Tibial nerve (tissue), 4 donors: Measurements from ENCODE around the gene SLAMF1. TPM values are rescaled to one million over a fixed set of nuclear protein-coding genes. Genes with fewer than 3 reads are reported as not detected.
"Not testable (repeated sequence)": the region's sequence is repeated elsewhere in the genome, so short reads cannot be mapped to it uniquely, and the experiment has no call there.

ENCODE experiments used
- DNase-seq, 2 donors: peaks; one replicate each; pipeline ENCODE4 v3.0.0-alpha.2; 2019; ENCODE audit warnings: low spot score in 2 of 2
- H3K27ac ChIP-seq, 4 donors: fragments of 200-600 bp; sonication (generic) in 3 of 4; one replicate each; pipeline ENCODE4 v1.5.1; 2017 to 2019; ENCODE audit warnings: mild to moderate bottlenecking in 1 of 4
- H3K27me3 ChIP-seq, 2 donors: fragments of 200-600 bp; sonication (generic) in 1 of 2; one replicate each; pipeline versions ENCODE4 v1.5.1 to v1.6.0; 2017 to 2019
- H3K36me3 ChIP-seq, 3 donors: fragments of 200-600 bp; sonication (generic); one replicate each; pipeline ENCODE4 v1.5.1; 2018 to 2019
- H3K4me1 ChIP-seq, 4 donors: fragments of 200-600 bp; sonication (generic) in 3 of 4; one replicate each; pipeline ENCODE4 v1.5.1; 2017 to 2019
- H3K4me3 ChIP-seq, 4 donors: fragments of 200-600 bp; sonication (generic) in 3 of 4; one replicate each; pipeline ENCODE4 v1.5.1; 2017 to 2019; ENCODE audit warnings: mild to moderate bottlenecking in 1 of 4, moderate library complexity in 1 of 4
- H3K9me3 ChIP-seq, 4 donors: fragments of 200-600 bp; sonication (generic) in 3 of 4; one replicate each; pipeline ENCODE4 v1.5.1; 2017 to 2019
- EP300 ChIP-seq, 2 donors: sonication (generic); formaldehyde crosslinking; IDR thresholded peaks; one replicate each; pipeline ENCODE4 v1.6.1; 2017; ENCODE audit warnings: antibody characterized with exemption in 2 of 2, mild to moderate bottlenecking in 1 of 2
- POLR2A ChIP-seq, 2 donors: fragments of 450-650 bp; IDR thresholded peaks; one replicate each; pipeline ENCODE4 v1.6.1; 2017; ENCODE audit warnings: antibody characterized with exemption in 2 of 2, mild to moderate bottlenecking in 2 of 2, moderate library complexity in 2 of 2
- WGBS, 2 donors: methylation state at CpG; one replicate each; pipeline ENCODE4 v1.1.5; 2018; 5-methylcytosine and 5-hydroxymethylcytosine counted together
- total RNA-seq, 4 donors: library from RNA; depleted of rRNA; stranded (reverse); fragments of >200 nt; gene quantifications; one replicate each; pipeline ENCODE4 v1.1.0, GENCODE V29; 2016
- TF ChIP-seq, protein P1 (sequence below), 5 experiments: fragments of 200-600 bp in 3 of 5; fragments of 450-650 bp in 2 of 5; sonication (generic) in 3 of 5; IDR thresholded peaks; one replicate each; pipeline ENCODE4 v1.5.1; 2016 to 2019; ENCODE audit warnings: antibody characterized with exemption in 5 of 5, mild to moderate bottlenecking in 3 of 5, moderate library complexity in 2 of 5

Gene SLAMF1
- total RNA-seq, 4 donors from 2014 or later = 0.39 to 1.3 TPM; not detected in 2

DNA sequence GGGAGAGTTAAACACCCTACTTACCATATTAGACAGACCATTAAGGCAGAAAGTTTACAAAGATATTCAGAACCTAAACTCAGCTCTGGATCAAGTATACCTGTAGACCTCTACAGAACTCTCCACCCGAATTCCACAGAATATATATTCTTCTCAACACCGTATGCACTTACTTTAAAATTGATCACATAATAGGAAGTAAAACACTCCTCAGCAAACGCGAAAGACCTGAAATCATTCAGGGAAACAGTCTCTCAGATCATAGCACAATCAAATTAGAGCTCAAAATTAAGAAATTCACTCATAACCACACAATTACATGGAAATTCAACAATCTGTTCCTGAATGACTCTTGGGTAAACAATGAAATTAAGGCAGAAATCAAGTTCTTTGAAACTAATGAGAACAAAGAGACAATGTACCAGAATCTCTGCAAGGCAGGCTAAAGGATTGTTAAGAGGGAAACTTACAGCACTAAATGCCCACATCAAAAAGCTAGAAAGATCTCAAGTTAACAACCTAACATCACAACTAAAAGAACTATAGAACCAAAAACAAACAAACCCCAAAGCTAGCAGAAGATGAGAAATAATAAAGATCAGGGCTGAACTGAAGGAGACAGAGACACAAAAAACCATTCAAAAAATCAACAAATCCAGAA is 86.7 kb downstream of the SLAMF1 start:
- DNase-seq = no peak
- TF ChIP-seq POLR2A (IDR thresholded peaks at IDR 0.05) (no peak), EP300 (IDR thresholded peaks at IDR 0.05) (no peak)
- TF ChIP-seq, protein P1, sequence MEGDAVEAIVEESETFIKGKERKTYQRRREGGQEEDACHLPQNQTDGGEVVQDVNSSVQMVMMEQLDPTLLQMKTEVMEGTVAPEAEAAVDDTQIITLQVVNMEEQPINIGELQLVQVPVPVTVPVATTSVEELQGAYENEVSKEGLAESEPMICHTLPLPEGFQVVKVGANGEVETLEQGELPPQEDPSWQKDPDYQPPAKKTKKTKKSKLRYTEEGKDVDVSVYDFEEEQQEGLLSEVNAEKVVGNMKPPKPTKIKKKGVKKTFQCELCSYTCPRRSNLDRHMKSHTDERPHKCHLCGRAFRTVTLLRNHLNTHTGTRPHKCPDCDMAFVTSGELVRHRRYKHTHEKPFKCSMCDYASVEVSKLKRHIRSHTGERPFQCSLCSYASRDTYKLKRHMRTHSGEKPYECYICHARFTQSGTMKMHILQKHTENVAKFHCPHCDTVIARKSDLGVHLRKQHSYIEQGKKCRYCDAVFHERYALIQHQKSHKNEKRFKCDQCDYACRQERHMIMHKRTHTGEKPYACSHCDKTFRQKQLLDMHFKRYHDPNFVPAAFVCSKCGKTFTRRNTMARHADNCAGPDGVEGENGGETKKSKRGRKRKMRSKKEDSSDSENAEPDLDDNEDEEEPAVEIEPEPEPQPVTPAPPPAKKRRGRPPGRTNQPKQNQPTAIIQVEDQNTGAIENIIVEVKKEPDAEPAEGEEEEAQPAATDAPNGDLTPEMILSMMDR (IDR thresholded peaks at IDR 0.05) = no peak
- H3K9me3 ChIP-seq = peaks cover 0 to 8% (median 0%) of the 10 kb centered on the region in 4 donors
- H3K4me3 ChIP-seq = no peak overlapping the region
- 75 to 85% methylated on average over 4 of the region's 4 CpGs for WGBS, 2 donors
- no peaks in the 10 kb centered on the region for H3K27me3 ChIP-seq
- no peaks in the 10 kb centered on the region for H3K4me1 ChIP-seq
- no peaks in the 10 kb centered on the region for H3K36me3 ChIP-seq
- no peak overlapping the region for H3K27ac ChIP-seq

DNA sequence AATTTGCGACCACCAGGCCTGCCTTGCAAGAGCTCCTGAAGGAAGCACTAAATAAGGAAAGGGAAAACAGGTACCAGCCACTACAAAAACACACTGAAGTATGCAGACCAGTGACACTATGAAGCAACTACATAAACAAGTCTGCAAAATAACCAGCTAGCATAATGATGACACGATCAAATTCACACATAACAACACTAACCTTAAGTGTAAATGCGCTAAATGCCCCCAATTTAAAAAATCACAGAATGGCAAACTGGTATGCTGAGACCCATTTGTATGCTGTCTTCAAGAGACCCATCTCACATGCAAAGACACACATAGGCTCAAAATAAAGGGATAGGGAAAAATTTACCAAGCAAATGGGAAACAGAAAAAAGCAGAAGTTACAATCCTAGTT is 87.4 kb downstream of the SLAMF1 start:
- WGBS, 2 donors = 86 to 87% methylated on average over 3 of the region's 3 CpGs
- not testable (repeated sequence) for H3K36me3 ChIP-seq, H3K9me3 ChIP-seq

DNA sequence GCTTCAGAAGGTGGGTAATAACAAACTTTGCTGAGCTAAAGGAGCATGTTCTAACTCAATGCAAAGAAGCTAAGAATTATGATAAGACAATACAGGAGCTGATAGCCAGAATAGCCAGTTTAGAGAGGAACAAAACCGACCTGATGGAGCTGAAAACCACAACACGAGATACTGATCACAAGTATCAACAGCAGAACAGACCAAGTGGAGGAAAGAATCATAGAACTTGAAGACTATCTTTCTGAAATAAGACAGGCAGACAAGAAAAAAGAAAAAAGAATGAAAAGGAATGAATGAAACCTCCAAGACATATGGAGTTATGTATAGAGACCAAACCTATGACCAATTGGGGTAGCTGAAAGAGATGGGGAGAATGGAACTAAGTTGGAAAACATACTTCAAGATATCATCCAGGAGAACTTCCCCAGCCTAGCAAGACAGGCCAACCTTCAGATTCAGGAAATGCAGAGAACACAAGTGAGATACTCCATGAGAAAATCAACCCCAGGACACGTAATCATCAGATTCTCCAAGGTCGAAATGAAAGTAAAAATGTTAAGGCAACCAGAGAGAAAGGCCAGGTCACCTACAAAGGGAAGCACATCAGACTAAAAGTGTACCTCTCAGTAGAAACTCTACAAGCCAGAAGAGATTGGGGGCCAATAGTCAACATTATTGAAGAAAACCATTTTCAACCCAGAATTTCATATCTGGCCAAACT is 88.0 kb downstream of the SLAMF1 start:
- Histone ChIP-seq H3K27ac (no peak overlapping the region), H3K4me3 (no peak overlapping the region), H3K36me3 (no peaks in the 10 kb centered on the region), H3K9me3 (peaks cover 0 to 8% (median 0%) of the 10 kb centered on the region in 4 donors), H3K4me1 (no peaks in the 10 kb centered on the region), H3K27me3 (no peaks in the 10 kb centered on the region)
- no peak for TF ChIP-seq EP300 (IDR thresholded peaks at IDR 0.05)
- whole genome bisulfite sequencing, 2 donors = 80 to 87% methylated on average over 4 of the region's 4 CpGs
- DNase-seq = no peak

More for the DNA sequence above, 87.4 kb downstream of the SLAMF1 start:
- not testable (repeated sequence) for H3K4me1 ChIP-seq, H3K4me3 ChIP-seq, DNase-seq, H3K27ac ChIP-seq, H3K27me3 ChIP-seq

Other genes with a start within 250 kb of the SLAMF1 start
- 1 to 10 TPM in 3 of 4 donors, under 1 TPM in 1; 0.84 to 2.0 (median 1.4) TPM for gene VANGL2, start 246.5 kb downstream of the SLAMF1 start, total RNA-seq
- 1 to 10 TPM in 1 of 4 donors, under 1 TPM in 3; 0.20 to 1.5 (median 0.46) TPM for gene SLAMF6, start 123.8 kb downstream of the SLAMF1 start, total RNA-seq
- gene CD84, start 67.5 kb downstream of the SLAMF1 start, total RNA-seq = 10 to 100 TPM in 1 of 4 donors, 1 to 10 TPM in 3; 2.4 to 12.0 (median 6.2) TPM
- gene CD48, start 64.8 kb upstream of the SLAMF1 start, total RNA-seq = 1 to 10 TPM; 1.5 to 5.9 (median 2.0) TPM
- gene SLAMF7, start 92.2 kb upstream of the SLAMF1 start, total RNA-seq = under 1 TPM; 0.22 to 0.90 (median 0.51) TPM
- gene LY9, start 149.1 kb upstream of the SLAMF1 start, total RNA-seq = 1 to 10 TPM in 2 of 4 donors, under 1 TPM in 1, not detected in 1; 0.22 to 3.0 (median 1.9) TPM
- gene CD244, start 215.8 kb upstream of the SLAMF1 start, total RNA-seq = under 1 TPM in 3 of 4 donors, not detected in 1; 0.63 to 0.98 (median 0.90) TPM
- 1 to 10 TPM in 1 of 4 donors, under 1 TPM in 1, not detected in 2; 0.42 to 1.2 TPM for gene ITLN1, start 238.1 kb upstream of the SLAMF1 start, total RNA-seq